Activated CD8-positive, alpha-beta memory T cell treated with anti-CD3 and anti-CD28 coated beads for 36 hours (primary cell): ENCODE results near the gene EEF2. TPM values are rescaled to one million over a fixed set of nuclear protein-coding genes. Genes with fewer than 3 reads are reported as not detected.
"Not testable (repeated sequence)": the region's sequence is repeated elsewhere in the genome, so short reads cannot be mapped to it uniquely, and the experiment has no call there.

Experiments
- CTCF ChIA-PET: fragments of 350-600 bp; sonication (Branson Sonifier 250); formaldehyde crosslinking; loops from one replicate; lab custom pipeline; 2021; ENCODE audit warnings: antibody characterized with exemption; lab: Charles Lee
- POLR2A ChIA-PET: fragments of 350-600 bp; sonication (Branson Sonifier 250); formaldehyde crosslinking; loops from one replicate; lab custom pipeline; 2021; ENCODE audit warnings: antibody characterized with exemption; lab: Charles Lee
- total RNA-seq, 2 experiments: library from RNA; stranded (reverse); gene quantifications; one replicate each; pipeline ENCODE4 v1.2.3, GENCODE V29; 2021

Gene EEF2
- total RNA-seq, 2 experiments from 2014 or later: 3,176 to 3,180 TPM

DNA sequence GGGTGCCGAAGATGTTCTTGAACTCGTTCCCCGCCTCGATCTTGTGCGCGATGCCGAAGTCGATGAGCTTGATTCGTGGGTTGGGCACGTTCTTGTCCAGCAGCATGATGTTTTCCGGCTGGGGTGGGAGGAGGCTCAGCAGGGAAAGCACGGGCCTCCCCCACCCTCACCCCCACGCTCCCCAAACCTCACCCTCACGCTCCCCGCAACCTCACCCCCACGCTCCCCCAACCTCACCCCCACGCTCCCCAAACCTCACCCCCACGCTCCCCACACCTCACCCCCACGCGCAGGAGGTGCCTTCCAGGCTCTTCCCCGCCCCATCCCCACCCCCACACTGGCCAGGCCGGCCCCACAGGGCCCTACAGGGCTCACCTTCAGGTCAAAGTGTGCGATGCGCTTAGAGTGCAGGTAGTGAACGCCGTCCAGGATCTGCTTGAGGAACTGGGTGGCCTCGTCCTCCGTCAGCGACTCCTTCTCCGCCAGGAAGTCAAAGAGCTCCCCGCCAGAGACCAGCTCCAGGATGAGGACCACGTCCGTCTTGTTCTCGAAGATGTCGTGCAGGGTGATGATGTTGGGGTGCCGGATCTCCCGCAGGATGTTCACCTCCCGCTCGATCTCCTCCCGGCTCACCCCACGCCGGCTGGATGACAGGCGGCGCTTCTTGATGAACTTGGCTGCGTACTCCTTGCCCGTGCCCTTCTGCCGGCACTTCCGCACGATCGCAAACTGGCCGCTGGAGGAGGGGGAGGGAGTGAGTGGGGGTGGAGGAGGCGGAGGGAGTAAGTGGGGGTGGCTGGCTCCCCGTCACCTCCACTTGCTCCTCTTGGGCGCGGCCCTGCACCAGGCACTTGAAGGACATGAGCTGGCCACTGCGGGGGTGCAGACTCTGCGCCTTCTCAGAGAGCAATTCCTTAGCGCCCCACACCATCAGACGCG lies 20.7 kb downstream of the EEF2 start:
- ChIA-PET POLR2A (no interaction called here), CTCF (no interaction called here)

DNA sequence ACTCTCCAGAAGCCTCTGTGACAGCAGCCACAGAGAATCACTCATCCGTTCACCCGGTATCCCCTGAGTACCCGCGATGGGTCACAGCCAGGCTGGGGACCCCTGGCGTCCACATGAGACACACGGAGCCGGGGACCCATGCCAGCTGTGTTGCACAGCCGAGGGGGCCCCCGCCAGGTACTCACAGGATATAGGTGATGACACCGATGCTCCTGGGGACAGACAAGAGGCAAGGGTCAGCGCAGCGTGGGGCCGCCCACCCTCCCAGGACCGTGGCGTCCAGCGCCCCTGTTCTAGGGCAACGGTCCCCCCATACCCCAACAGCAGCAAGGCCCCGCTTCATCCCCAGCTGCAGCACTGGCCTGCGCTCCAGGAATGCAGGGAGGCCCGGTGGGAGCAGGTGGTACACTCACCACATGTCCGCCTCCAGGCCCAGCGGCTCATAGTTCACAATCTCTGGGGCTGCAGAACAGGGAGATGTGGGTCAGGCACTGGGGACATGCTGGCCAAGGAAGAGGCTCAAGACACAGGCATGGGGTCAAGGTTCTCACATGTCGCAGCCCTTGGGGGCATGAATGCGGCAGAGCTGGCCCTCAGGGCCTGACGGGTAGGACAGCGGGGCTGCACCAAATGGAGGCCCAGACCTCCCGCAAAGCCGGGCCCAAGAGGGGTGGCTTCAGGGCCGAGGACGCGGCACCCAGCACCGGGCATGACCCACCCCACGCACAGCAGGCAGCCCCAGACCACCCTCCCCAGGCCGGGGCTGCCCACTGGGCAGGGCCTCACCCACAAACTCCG lies 21.6 kb downstream of the EEF2 start:
- POLR2A ChIA-PET: no interaction called here

DNA sequence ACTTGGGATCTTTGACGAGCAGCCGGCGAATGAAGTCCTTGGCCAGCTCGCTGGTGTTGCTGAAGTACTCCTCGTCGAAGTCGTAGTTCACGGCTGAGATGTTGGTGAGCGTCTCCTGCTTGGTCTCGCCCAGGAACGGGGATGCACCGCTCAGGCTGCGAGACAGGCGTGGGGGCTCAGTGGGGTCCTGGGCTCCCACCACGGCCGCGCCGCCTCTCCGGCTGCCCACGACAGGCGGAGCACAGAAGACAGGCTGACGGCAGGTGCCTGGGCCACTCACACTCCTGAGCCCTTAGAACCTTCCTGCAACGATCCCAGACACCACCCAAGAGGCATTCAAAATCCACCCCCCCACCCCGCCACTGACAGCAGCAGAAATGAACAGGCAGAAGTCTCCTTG lies 24.3 kb downstream of the EEF2 start:
- ChIA-PET POLR2A (no interaction called here), CTCF (interaction anchor here (0.6 kb wide), 1 partner anchor 343 kb away, joined by 3 read pairs; no protein-coding TSS in a partner anchor)

More for the DNA sequence above, 21.6 kb downstream of the EEF2 start:
- CTCF ChIA-PET: no interaction called here

DNA sequence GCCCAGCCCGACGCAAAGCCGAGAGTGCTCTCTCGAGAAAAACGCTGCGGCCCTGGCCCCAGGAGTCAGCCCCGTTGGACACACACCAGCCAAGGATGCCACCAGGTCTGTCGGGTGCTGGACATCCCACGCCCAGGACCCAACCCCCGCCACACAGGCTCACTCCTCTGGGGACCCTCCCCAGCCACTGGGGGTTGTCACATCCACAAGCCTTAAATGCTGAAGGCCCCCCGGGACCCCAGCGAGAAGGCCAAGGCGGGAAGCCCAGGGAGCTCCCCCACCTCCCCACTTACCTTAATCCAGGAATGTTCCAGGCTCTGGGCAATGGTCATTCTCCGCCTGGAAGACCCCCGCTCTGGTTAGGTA lies 25.5 kb downstream of the EEF2 start:
- CTCF ChIA-PET: no interaction called here
- POLR2A ChIA-PET: no interaction called here

DNA sequence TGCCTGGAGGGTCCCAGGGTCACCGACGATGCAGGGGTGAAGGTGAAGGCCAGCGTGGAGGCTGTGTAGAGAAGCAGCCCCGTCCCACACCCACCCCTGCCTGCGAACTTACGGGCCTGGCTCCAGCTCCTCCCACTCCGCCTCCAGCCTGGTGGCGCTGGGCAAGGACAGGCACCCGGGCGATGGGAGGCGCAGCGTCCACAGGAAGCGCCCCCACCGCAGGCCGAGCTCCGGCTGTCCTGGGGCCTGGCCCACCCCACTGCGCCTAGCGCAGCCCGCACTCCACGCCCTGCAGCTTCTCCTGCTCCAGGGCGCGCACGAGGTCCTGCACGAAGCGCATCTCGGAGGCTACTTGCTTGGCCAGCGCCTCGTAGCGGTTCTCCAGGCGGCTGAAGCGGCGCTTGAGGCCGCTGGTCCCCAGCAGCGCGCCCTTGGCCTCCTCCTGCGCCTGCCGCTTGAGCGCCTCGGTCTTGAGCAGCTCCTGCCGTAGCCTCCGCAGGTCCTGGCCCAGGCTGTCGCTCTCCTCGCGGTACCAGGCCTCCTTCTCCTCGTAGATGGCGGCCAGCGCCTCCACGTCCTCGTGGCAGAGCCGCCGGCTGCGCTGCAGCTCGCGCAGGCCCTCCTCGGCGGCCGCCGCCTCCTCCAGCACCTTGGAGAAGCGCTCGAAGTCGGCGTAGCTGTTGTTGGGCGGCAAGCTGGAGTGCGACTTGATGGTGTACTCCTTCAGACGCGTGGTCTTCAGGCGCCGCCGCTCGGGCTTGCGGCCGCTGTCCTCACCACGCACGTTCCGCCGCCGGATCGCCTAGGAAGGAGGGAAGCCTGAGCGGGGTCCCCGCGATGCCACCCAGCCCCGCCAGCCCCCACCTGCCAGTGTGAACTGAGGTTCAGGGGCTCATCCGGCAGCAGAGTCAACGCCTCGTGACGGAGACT lies 26.2 kb downstream of the EEF2 start:
- ChIA-PET POLR2A (no interaction called here), CTCF (no interaction called here)

DNA sequence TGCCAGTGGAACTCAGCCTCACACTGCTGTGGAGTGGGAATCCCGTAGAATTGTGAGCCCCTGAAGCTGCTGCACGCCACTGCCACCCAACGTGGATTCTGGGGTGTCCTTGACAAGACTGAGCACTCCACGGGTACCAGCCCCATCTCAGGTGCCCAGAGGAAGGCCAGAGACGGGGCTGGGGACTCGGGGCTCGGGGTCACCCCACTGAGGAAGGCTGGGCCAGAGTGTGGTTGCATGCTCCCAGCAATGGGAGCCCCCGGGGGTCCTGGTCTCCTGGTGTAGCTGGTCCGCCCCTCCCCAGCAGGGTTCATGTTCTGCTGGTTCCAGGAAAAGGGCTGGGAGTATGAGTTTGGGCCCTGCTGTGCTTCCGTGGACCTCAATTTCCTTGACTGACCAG lies 29.6 kb downstream of the EEF2 start:
- POLR2A ChIA-PET: no interaction called here

DNA sequence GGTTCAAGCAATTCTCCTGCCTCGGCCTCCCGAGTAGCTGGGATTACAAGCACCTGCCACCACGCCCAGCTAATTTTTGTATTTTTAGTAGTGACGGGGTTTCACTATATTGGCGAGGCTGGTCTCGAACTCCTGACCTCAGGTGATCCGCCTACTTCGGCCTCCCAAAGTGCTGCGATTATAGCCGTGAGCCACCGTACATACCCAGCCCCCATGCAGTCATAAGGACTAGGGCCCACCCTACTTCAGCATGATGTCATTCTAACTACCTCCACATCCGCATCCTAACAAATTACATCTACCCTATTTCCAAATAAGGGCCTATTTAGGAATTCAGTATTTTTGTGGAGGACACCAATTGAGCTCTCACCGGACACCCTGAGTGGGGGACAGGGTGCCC lies 30.0 kb downstream of the EEF2 start:
- CTCF ChIA-PET: interaction anchor here (1.6 kb wide), 1 partner anchor 20 kb away, joined by 3 read pairs; no protein-coding TSS in a partner anchor
- POLR2A ChIA-PET: not testable (repeated sequence)

More for the DNA sequence above, 29.6 kb downstream of the EEF2 start:
- CTCF ChIA-PET: interaction anchor here (1.6 kb wide), 1 partner anchor 20 kb away, joined by 3 read pairs; no protein-coding TSS in a partner anchor

DNA sequence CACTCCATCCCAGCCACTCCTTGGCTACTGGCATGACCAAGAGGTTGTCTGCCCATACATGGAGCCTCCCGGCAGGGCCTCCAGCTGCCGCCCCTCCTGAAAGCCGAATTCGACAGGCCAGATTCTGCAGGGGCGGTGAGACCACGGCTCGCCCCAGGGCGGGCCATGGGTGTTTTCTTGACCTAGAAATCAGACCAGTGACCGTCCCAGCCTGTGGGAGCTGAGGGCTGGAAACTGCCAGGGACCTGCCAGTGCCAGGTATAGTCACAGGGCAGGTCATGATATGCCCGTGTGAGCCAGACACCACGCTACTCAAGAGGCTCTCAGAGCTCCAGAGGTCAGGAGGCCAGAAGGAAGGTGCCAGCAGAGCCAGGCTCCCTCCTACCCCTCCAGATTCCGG lies 31.2 kb downstream of the EEF2 start:
- CTCF ChIA-PET: no interaction called here
- POLR2A ChIA-PET: no interaction called here

DNA sequence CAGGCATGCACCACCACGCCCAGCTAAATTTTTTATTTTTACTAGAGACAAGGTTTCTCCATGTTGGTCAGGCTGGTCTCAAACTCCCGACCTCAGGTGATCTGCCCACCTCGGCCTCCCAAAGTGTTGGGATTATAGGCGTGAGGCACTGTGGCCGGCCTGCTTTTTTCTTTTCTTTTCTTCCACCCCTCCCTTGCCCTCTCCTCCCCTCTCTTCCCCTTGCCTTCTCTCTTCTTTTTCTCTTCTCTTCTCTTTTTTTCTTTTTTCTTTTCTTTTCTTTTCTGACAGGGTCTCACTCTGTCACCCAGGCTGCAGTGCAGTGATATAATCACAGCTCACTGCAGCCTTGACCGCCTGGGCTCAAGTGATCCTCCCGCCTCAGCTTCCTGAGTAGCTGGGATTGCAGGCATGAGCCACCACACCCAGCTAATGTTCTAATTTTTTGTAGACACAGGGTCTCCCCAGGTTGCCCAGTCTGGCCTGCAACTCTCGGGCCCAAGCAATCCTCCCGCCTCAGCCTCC lies 32.4 kb downstream of the EEF2 start:
- POLR2A ChIA-PET, CTCF ChIA-PET: not testable (repeated sequence)

DNA sequence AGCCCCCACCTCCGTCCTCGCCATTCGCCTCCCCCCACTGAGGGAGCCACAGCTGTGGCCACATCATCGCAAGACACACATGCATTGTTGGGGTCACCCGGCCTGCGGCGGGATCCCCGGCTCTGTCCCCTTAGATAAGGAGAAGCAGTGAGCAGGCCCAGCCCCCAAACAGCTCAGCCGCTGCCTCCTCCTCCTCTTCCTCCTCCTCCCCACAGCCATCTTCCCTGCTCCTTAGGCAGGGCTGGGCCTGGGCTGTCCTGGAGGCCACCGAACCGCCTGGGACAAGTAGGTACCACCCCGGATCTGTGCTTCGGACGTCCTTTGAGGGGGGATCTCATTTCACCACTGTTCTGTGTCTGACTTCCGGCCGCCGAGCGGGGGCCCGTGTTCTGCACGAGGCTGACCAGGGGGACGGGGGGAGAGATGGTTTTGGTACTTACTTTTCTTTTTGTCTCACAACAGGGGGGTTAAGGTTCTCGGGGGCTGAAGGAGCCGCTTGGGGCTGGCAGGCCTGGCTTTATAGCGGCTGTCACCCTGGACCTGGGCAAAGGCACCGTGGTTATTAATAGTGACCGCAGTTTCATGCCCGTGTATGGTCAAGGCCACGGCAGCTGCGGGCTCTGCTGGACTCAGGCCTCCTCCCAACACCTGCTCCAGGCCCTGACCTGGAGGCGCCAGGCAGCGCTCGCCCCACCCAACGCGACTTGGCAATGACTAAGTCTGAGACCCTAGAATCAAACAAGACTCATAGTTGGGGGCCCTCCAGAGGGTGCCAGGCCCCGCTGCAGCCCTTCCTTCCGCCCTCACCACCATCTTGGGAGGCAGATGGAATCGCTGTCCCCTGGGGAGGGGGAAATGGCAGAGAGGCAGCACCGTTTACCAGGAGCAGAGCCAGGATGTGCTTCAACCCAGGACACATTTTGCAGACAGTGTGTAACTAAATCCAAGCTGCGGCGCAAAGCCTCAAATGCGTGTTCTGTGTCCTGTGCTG lies 34.1 kb downstream of the EEF2 start:
- ChIA-PET POLR2A (interaction anchor here (1.5 kb wide), 1 partner anchor 189 kb away, joined by 3 read pairs; the partner anchor contains the start of gene MRPL54), CTCF (interaction anchor here (0.5 kb wide), 1 partner anchor 147 kb away, joined by 4 read pairs; no protein-coding TSS in a partner anchor)

DNA sequence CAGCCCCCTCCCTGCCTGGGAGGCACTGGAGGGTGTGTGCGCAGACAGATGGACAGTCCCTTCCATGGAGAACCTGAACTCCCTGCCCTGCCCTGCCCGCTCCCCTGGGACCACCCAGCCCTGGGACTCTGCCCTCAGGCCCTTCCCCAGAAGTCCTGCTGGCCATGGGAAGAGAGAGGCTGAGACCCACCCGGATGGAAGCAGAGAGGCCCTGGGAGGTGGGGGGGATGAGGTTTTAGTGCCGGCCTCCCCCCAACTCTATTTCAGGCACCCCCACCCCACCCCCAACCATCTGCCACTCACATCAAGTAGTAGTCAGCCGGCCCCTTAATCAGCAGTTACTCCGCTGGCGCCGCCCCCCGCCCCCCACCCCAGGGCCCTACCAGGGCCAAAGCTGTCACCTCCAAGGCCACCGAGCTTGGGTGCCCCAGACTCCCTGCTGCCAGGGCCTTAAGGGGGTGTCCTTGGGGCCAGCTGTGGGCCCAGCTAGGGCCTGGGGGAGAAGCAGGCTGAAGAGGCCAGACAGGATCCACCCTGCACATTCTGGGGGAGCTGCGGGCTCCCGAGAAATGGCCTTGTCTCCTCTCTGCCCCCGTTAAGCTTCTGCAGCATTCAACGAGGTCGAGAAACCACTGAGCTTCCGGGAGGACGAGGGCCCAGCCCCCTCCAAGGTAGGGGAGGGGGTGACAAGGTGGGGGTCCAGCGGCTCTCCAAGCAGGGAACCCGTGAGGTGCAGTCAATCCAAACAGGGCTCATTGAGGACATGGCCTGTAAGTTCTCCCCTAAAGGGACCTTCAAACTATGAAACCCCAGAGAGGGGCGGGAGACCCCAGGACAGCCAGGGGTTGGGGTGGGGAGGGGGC lies 35.0 kb downstream of the EEF2 start:
- ChIA-PET CTCF (interaction anchor here (0.5 kb wide), 1 partner anchor 146 kb away, joined by 4 read pairs; no protein-coding TSS in a partner anchor), POLR2A (interaction anchor here (0.6 to 1.5 kb wide), 2 partner anchors 188 to 260 kb away, joined by 3 to 4 read pairs; partner anchors contain the start of gene MRPL54)

DNA sequence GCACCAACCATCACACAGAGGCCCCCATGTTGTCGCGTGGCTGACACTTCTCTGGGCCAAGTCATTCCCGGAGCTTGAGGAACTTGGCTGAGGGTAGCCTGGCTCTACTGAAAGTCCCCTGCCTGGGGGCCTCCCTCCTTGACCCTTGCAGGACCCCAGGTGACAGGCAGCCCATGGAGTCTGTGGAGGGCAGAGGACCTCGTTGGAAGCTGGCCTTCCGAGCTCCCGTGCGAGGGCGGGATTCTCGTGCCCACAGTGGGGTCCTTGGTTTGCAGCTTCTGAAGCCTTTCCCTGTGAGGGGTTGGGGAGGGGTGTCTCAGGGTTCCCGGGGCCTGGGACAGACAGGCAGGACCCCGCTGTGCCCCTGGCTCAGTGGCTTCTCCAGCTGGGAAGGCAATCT lies 36.0 kb downstream of the EEF2 start:
- ChIA-PET CTCF (no interaction called here), POLR2A (no interaction called here)

DNA sequence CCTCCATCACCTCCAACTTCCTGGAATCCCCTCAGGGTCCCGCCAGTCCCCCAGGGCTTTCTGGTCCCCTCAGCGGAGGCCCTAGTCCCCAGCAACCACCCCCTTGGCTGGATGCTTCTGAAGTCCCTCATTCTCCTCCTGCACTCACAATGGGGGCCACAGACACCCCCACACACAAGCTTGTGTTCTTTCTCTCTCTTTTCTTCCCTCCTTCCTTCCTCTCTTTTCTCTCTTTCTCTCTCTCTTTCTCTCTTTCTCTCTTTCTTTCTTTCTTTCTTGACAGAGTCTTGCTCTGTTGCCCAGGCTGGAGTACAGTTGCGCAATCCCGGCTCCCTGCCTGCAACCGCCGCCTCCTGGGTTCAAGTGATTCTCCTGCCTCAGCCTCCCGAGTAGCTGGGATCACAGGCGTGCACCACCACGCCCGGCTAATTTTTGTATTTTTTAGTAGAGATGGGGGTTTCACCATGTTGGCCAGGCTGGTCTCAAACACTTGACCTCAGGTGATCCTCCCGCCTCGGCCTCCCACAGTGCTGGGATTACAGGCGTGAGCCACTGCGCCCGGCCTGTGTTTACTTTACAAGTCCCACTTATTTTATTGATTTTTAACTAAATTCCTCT lies 37.8 kb downstream of the EEF2 start:
- POLR2A ChIA-PET: not testable (repeated sequence)
- CTCF ChIA-PET: interaction anchor here (0.6 kb wide), 1 partner anchor 44 kb away, joined by 3 read pairs; no protein-coding TSS in a partner anchor

DNA sequence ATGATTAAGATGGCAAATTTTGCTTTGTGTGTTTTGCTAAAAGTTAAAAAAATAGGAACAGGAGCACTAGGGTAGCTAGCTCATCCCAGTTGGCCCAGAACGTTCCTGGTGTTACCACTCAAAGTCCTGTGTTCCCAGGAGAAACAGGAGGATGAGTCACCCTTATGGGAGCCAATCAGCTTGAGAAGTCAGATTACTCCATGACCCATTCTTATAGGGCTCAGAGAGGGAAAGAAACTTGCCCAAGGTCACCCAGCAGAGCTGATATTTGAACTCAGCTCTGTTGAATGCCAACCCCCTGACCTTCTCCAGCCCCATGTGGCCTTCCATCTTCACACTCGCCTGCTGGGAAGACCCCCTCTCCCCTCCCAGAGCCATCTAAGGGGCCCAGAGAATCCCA lies 39.4 kb downstream of the EEF2 start:
- ChIA-PET CTCF (no interaction called here), POLR2A (no interaction called here)

DNA sequence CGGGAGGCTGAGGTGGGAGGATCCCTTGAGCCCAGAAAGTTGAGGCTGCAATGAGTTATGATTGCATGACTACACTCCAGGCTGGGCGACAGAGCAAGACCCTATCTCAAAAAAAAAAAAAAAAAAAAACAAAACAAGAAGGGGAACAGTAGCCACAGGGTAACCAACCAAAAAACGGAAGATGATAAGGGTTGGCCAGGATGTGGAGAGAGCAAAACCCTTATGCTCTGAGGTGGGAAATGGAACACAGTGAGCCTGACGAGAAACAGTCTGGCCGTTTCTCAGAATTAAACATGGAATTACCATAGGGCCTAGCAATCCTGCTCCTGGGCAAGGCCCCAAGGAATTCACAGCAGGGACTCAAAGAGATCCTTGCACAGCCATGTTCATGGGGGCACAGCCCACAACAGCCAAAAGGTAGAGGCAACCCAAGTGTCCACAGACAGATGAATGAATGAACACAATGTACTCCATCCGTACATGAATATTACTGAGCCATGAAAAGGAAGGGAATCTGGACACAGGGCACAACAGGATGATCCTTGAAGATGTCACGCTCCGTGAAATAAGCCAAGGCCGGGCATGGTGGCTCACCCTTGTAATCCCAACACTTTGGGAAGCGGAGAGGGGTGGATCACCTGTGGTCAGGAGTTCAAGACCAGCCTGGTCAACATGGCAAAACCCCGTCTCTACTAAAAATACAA lies 41.1 kb downstream of the EEF2 start:
- ChIA-PET CTCF (no interaction called here), POLR2A (no interaction called here)
